ENCODE measurements around the gene PDE4B. TPM values are rescaled to one million over a fixed set of nuclear protein-coding genes. Genes with fewer than 3 reads are reported as not detected.
A peak's percentile ranks its signal among the peaks of the same experiment; 100 is the strongest.

PDE4B gene
- total RNA-seq, 2 donors from 2014 or later: 18.1 to 55.4 TPM

GRCh38 chr1:65955071-65955470, 162.4 kb downstream of the PDE4B start:
- intact Hi-C loops (cut with DNase I): no loop called here
- H3K4me1 ChIP-seq (replicated peaks): peaks cover 3% of the 10 kb centered on the region
- no peaks in the 10 kb centered on the region for H3K9me3 ChIP-seq
- no peak overlapping the region for H3K27ac ChIP-seq
- no peak overlapping the region for H3K4me3 ChIP-seq
- no peaks in the 10 kb centered on the region for H3K27me3 ChIP-seq (replicated peaks; ENCODE audit: insufficient read depth)
- 44% methylated on average over 3 of the region's 3 CpGs for WGBS
- TF ChIP-seq POLR2AphosphoS5 (IDR thresholded peaks at IDR 0.05) (peak; percentile 10), CTCF (IDR thresholded peaks at IDR 0.05) (no peak), POLR2A (IDR thresholded peaks at IDR 0.05) (no peak)
- H3K36me3 ChIP-seq: no peaks in the 10 kb centered on the region
- DNase-seq (ENCODE audit: low spot score): no peak

- TF ChIP-seq CTCF (IDR thresholded peaks at IDR 0.05) (no peak), POLR2A (IDR thresholded peaks at IDR 0.05) (no peak), POLR2AphosphoS5 (IDR thresholded peaks at IDR 0.05) (no peak)
- Histone ChIP-seq H3K36me3 (no peaks in the 10 kb centered on the region), H3K4me3 (no peak overlapping the region), H3K9me3 (no peaks in the 10 kb centered on the region), H3K27ac (no peak overlapping the region), H3K4me1 (replicated peaks) (peaks cover 4% of the 10 kb centered on the region), H3K27me3 (replicated peaks; ENCODE audit: insufficient read depth) (no peaks in the 10 kb centered on the region)
- intact Hi-C loops (cut with DNase I): no loop called here
- no peak for DNase-seq (ENCODE audit: low spot score)
- 80% methylated on average over 6 of the region's 6 CpGs for WGBS
Measured at GRCh38 chr1:65955503-65955902, 162.8 kb downstream of the PDE4B start.

GRCh38 chr1:65958561-65959350, 166.1 kb downstream of the PDE4B start:
- Histone ChIP-seq H3K9me3 (no peaks in the 10 kb centered on the region), H3K4me1 (replicated peaks) (peaks cover 4% of the 10 kb centered on the region), H3K27ac (no peak overlapping the region), H3K36me3 (no peaks in the 10 kb centered on the region), H3K4me3 (no peak overlapping the region), H3K27me3 (replicated peaks; ENCODE audit: insufficient read depth) (no peaks in the 10 kb centered on the region)
- WGBS: 52% methylated on average over 12 of the region's 12 CpGs
- peak; percentile 9 for DNase-seq (ENCODE audit: low spot score)
- intact Hi-C loops (cut with DNase I): loop anchor here (2.0 kb wide), 1 partner anchor 284 kb away; no protein-coding TSS in a partner anchor
- TF ChIP-seq POLR2A (IDR thresholded peaks at IDR 0.05): no peak
- TF ChIP-seq POLR2AphosphoS5 (IDR thresholded peaks at IDR 0.05): no peak
- TF ChIP-seq CTCF (IDR thresholded peaks at IDR 0.05): peak; percentile 72 to 91 (median 84)

- no peaks in the 10 kb centered on the region for H3K9me3 ChIP-seq
- H3K27me3 ChIP-seq (replicated peaks; ENCODE audit: insufficient read depth): no peaks in the 10 kb centered on the region
- DNase-seq (ENCODE audit: low spot score): peak; percentile 21
- H3K4me1 ChIP-seq (replicated peaks): peaks cover 4% of the 10 kb centered on the region
- H3K36me3 ChIP-seq: no peaks in the 10 kb centered on the region
- no peak overlapping the region for H3K27ac ChIP-seq
- intact Hi-C loops (cut with DNase I): loop anchor here (2.0 to 5.0 kb wide), 2 partner anchors 283 to 487 kb away; no protein-coding TSS in a partner anchor
- no peak for TF ChIP-seq CTCF (IDR thresholded peaks at IDR 0.05)
- TF ChIP-seq POLR2A (IDR thresholded peaks at IDR 0.05): no peak
- TF ChIP-seq POLR2AphosphoS5 (IDR thresholded peaks at IDR 0.05): no peak
- H3K4me3 ChIP-seq: no peak overlapping the region
- WGBS: 18% methylated on average over 7 of the region's 7 CpGs
Measured at GRCh38 chr1:65959896-65960567, 167.3 kb downstream of the PDE4B start.
